WTC11 (cell line): ENCODE results near the gene DKK3. TPM values are rescaled to one million over a fixed set of nuclear protein-coding genes. Genes with fewer than 3 reads are reported as not detected.

ENCODE experiments used
- ATAC-seq: fragments of 200-7000 bp; cut with Tn5 transposase; 2 replicates; pipeline ENCODE4 v1.10.0; 2021; ENCODE audit warnings: mild to moderate bottlenecking, moderate library complexity
- CTCF ChIA-PET: fragments of 300-600 bp; sonication (Branson Sonifier 250); formaldehyde crosslinking; loops from one replicate; lab custom pipeline; 2021; ENCODE audit warnings: antibody characterized with exemption; lab: Charles Lee
- POLR2A ChIA-PET: fragments of 350-600 bp; sonication (Branson Sonifier 250); formaldehyde crosslinking; loops from one replicate; lab custom pipeline; 2021; ENCODE audit warnings: antibody characterized with exemption; lab: Charles Lee
- DNase-seq: peaks from one replicate; pipeline ENCODE4 v3.0.0; 2021; ENCODE audit warnings: low spot score
- H3K27ac Mint-ChIP-seq: 2 replicates; pipeline ENCODE4 v1.8.0; 2021; ENCODE audit warnings: mixed read lengths
- H3K27me3 Mint-ChIP-seq: 2 replicates; pipeline ENCODE4 v1.8.0; 2021; ENCODE audit warnings: low read depth, mild to moderate bottlenecking, moderate library complexity, mixed read lengths
- H3K36me3 Mint-ChIP-seq: 2 replicates; pipeline ENCODE4 v1.8.0; 2021; ENCODE audit warnings: mixed read lengths
- H3K4me1 Mint-ChIP-seq: 2 replicates; pipeline ENCODE4 v1.8.0; 2022; ENCODE audit warnings: mixed read lengths
- H3K4me3 Mint-ChIP-seq: 2 replicates; pipeline ENCODE4 v1.8.0; 2021; ENCODE audit warnings: mild to moderate bottlenecking, moderate library complexity, mixed read lengths
- H3K9me3 Mint-ChIP-seq: 2 replicates; pipeline ENCODE4 v1.8.0; 2021; ENCODE audit warnings: mixed read lengths
- AFF4 ChIP-seq: sonication (generic); formaldehyde crosslinking; IDR thresholded peaks from 2 replicates; pipeline ENCODE4 v1.8.1; 2023; ENCODE audit warnings: mild to moderate bottlenecking, missing genetic modification reagents, borderline replicate concordance
- AR ChIP-seq: fragments of 250-450 bp; sonication (Bioruptor Pico); IDR thresholded peaks from 2 replicates; pipeline ENCODE4 v1.9.0; 2021; ENCODE audit warnings: mild to moderate bottlenecking
- ATF6 ChIP-seq: sonication (generic); formaldehyde crosslinking; IDR thresholded peaks from 2 replicates; pipeline ENCODE4 v1.8.1; 2023; ENCODE audit warnings: mild to moderate bottlenecking, missing genetic modification reagents
- CREB1 ChIP-seq: sonication (generic); formaldehyde crosslinking; IDR thresholded peaks from 2 replicates; pipeline ENCODE4 v1.8.0; 2023; ENCODE audit warnings: mild to moderate bottlenecking, missing genetic modification reagents
- ERG ChIP-seq: fragments of 250-450 bp; sonication (Bioruptor Pico); IDR thresholded peaks from 2 replicates; pipeline ENCODE4 v1.8.0; 2021; ENCODE audit warnings: mild to moderate bottlenecking
- FOXJ3 ChIP-seq: sonication (generic); formaldehyde crosslinking; IDR thresholded peaks from 2 replicates; pipeline ENCODE4 v1.9.0; 2021; ENCODE audit warnings: missing genetic modification reagents, mild to moderate bottlenecking, borderline replicate concordance
- GABPB1 ChIP-seq: sonication (generic); formaldehyde crosslinking; IDR thresholded peaks from 2 replicates; pipeline ENCODE4 v1.8.1; 2023; ENCODE audit warnings: mild to moderate bottlenecking, missing genetic modification reagents
- IRF1 ChIP-seq: sonication (generic); formaldehyde crosslinking; IDR thresholded peaks from 2 replicates; pipeline ENCODE4 v1.8.0; 2023; ENCODE audit warnings: missing genetic modification reagents
- JAZF1 ChIP-seq: fragments of 250-450 bp; sonication (Bioruptor Pico); IDR thresholded peaks from 2 replicates; pipeline ENCODE4 v1.9.0; 2021; ENCODE audit warnings: moderate library complexity, mild to moderate bottlenecking, inconsistent platforms
- SMAD3 ChIP-seq: sonication (generic); formaldehyde crosslinking; IDR thresholded peaks from 2 replicates; pipeline ENCODE4 v1.8.0; 2022; ENCODE audit warnings: missing genetic modification reagents, mild to moderate bottlenecking, borderline replicate concordance
- SMAD4 ChIP-seq: sonication (generic); formaldehyde crosslinking; IDR thresholded peaks from 2 replicates; pipeline ENCODE4 v1.8.0; 2022; ENCODE audit warnings: mild to moderate bottlenecking, missing genetic modification reagents
- STAT6 ChIP-seq: sonication (generic); formaldehyde crosslinking; conservative IDR thresholded peaks from 2 replicates; pipeline ENCODE4 v1.8.1; 2023; ENCODE audit warnings: mild to moderate bottlenecking, low read depth, missing genetic modification reagents, moderate library complexity
- ZMAT4 ChIP-seq: fragments of 250-450 bp; sonication (Bioruptor Pico); IDR thresholded peaks from 2 replicates; pipeline ENCODE4 v1.9.0; 2021; ENCODE audit warnings: mild to moderate bottlenecking
- ZNF317 ChIP-seq: sonication (generic); formaldehyde crosslinking; IDR thresholded peaks from 2 replicates; pipeline ENCODE4 v1.8.1; 2023; ENCODE audit warnings: low read depth, mild to moderate bottlenecking, moderate library complexity, missing genetic modification reagents, borderline replicate concordance
- ZNF423 ChIP-seq: fragments of 250-450 bp; sonication (Bioruptor Pico); IDR thresholded peaks from 2 replicates; pipeline ENCODE4 v2.1.2; 2022; ENCODE audit warnings: mild to moderate bottlenecking, moderate library complexity
- ZNF512 ChIP-seq: sonication (generic); formaldehyde crosslinking; IDR thresholded peaks from 2 replicates; pipeline ENCODE4 v1.8.1; 2022; ENCODE audit warnings: missing genetic modification reagents, borderline replicate concordance
- total RNA-seq: library from RNA; stranded (reverse); gene quantifications from 3 replicates; pipeline ENCODE4 v1.2.3, GENCODE V29; 2021

The DKK3 gene
- total RNA-seq, 1 experiment from 2014 or later: 17.6 TPM

GRCh38 chr11:11963842-11964773 is 44.3 kb downstream of the DKK3 start:
- Mint-ChIP-seq H3K4me3 (no peak overlapping the region), H3K9me3 (0 out of 2 replicates have a peak, but pooled peaks cover 4% of the 10 kb centered on the region), H3K4me1 (peaks cover 14% of the 10 kb centered on the region), H3K27me3 (no peaks in the 10 kb centered on the region; the same call in 1 of the 2 replicates)
- DNase-seq (no peak), ATAC-seq (no peak)
- CTCF ChIA-PET: interaction anchor here (1.1 to 3.9 kb wide), 2 partner anchors 44 to 80 kb away, joined by 3 to 36 read pairs; partner anchors contain the start of gene DKK3
- POLR2A ChIA-PET: no interaction called here
- no peak for TF ChIP-seq GABPB1 (CRISPR knock-in tag)
- TF ChIP-seq CREB1 (CRISPR knock-in tag): no peak
- no peak for TF ChIP-seq STAT6 (CRISPR knock-in tag)
- TF ChIP-seq AR (CRISPR knock-in tag): no peak
- TF ChIP-seq ZNF423 (CRISPR knock-in tag): no peak
- TF ChIP-seq SMAD3 (CRISPR knock-in tag): no peak
- TF ChIP-seq IRF1 (CRISPR knock-in tag): no peak
- no peak for TF ChIP-seq ZNF317 (CRISPR knock-in tag)
- TF ChIP-seq FOXJ3 (CRISPR knock-in tag): no peak
- no peak for TF ChIP-seq AFF4 (CRISPR knock-in tag)
- no peak for TF ChIP-seq ZMAT4 (CRISPR knock-in tag)
- TF ChIP-seq, all 79 proteins: peak for 0
- Mint-ChIP-seq H3K36me3 (no peaks in the 10 kb centered on the region), H3K27ac (no peak overlapping the region)

- ChIA-PET CTCF (no interaction called here), POLR2A (no interaction called here)
- Mint-ChIP-seq H3K4me3 (no peak overlapping the region), H3K27ac (no peak overlapping the region), H3K4me1 (peaks cover 14% of the 10 kb centered on the region), H3K27me3 (no peaks in the 10 kb centered on the region; the same call in 1 of the 2 replicates), H3K9me3 (0 out of 2 replicates have a peak, but pooled peaks cover 4% of the 10 kb centered on the region), H3K36me3 (no peaks in the 10 kb centered on the region)
- DNase-seq (no peak), ATAC-seq (no peak)
- TF ChIP-seq ATF6 (CRISPR knock-in tag): no peak
- TF ChIP-seq ERG (CRISPR knock-in tag): no peak
- TF ChIP-seq ZNF512 (CRISPR knock-in tag): no peak
- TF ChIP-seq JAZF1 (CRISPR knock-in tag): no peak
- TF ChIP-seq SMAD4 (CRISPR knock-in tag): no peak
These were observed 45.4 kb downstream of the DKK3 start for GRCh38 chr11:11963067-11963466.
